ENCODE data around the gene LTO1.

DNA sequence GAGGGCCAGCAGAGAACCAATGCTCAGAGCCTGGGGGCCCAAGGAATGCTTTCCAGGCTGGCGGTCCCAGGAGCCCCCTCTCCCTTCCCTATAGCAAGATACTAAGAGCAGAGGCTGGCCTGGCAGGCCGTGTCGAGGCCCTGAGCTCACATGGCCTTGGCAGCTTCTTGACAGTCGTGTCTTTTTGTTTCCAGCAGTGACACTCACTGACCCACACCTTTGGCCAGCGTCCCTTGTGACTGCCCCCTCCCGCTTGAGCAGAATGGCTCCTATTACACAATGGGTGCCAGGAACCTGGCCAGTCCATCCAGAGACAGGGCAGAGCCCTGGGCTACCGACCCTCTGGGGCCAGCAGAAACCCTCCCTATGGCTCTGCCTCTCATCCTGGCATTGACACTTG is 40.6 kb downstream of the LTO1 start:
- TF ChIP-seq POLR2A (IDR thresholded peaks at IDR 0.05; ENCODE audit: low read depth, low read length) (no peak), POLR2AphosphoS5 (IDR thresholded peaks at IDR 0.05; ENCODE audit: low read depth, low read length) (no peak), TAF1 (IDR thresholded peaks at IDR 0.05; ENCODE audit: borderline replicate concordance, low read depth, low read length) (no peak)

All from GM12892 (cell line).